HG02642 (cell line): ENCODE results near the gene BEST3.
"Not testable (repeated sequence)": the region's sequence is repeated elsewhere in the genome, so short reads cannot be mapped to it uniquely, and the experiment has no call there.

Source experiments
- ATAC-seq: cut with Tn5 transposase; IDR thresholded peaks from one replicate; pipeline ENCODE4 v1.9.1; 2021; ENCODE audit warnings: mild to moderate bottlenecking; ENCODE audit not compliant: unreplicated experiment, poor library complexity

The BEST3 gene

DNA sequence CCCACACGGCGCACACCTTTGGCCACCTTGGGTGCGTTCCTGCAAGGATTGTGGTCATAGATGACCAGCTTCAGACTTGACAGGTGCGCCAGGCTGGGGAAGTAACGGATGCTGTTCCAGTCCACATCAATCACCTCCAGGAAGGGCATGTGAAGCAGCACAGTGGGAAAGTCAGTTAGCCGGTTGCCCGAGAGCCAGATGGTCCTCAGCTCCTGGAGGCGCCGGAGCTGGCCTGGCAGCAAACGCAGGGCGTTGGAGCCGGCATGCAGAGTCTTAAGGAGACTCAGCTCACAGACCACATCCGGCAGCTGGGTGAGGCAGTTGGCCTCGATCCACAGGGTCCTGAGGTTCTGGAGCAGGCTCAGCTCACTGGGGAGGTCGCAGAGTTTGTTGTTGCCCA is 89.0 kb downstream of the BEST3 start:
- ATAC-seq: no peak

DNA sequence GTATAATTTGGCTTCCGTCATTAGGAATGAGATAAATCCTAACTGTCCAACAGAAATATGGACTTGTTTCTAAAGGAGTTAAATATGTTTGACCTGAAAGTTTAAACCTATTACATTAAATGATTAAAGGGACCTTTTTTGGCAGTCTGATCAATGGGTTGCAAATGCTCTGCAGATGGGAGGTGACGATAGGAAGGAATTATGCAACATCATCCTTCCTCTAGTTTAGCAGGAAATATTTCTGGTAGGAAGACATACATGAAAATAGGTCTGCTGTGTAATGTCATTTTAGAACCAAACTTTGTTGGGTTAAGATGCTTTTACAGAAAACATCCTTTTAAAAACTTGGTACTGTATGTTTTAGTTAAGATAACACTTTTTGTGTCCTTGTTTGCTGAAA is 91.0 kb downstream of the BEST3 start:
- no peak for ATAC-seq

DNA sequence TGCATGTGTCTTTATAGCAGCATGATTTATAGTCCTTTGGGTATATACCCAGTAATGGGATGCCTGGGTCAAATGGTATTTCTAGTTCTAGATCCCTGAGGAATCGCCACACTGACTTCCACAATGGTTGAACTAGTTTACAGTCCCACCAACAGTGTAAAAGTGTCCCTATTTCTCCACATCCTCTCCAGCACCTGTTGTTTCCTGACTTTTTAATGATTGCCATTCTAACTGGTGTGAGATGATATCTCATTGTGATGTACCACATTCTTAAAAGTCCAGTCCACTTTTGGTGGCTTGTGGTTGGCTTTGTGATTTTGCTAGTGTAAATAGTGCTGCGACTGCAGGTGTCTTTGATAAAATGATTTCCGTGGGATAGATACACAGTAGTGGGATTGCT is 94.8 kb downstream of the BEST3 start:
- ATAC-seq: not testable (repeated sequence)
